ENCODE results near the gene BNC2.

BNC2 gene

DNA sequence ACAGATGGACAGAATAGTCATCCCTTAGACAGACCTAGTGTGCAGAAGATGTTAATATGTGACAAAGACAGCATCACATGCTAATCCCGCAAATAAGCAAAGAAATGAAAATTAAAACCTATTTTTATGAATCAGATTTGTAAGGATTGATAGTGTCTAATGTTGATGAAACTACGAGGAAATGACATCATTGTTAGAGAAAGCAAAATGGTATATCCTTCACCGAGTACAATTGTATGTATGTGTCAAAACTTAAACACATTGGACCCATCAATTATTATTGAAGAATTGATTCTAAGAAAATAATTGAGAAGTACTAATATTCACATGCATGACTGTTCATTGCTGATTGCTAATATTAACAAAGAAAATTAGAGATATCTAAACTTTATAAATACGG is 493.2 kb downstream of the BNC2 start:
- FAIRE-seq (no peak), DNase-seq (ENCODE audit: low spot score) (no peak)

DNA sequence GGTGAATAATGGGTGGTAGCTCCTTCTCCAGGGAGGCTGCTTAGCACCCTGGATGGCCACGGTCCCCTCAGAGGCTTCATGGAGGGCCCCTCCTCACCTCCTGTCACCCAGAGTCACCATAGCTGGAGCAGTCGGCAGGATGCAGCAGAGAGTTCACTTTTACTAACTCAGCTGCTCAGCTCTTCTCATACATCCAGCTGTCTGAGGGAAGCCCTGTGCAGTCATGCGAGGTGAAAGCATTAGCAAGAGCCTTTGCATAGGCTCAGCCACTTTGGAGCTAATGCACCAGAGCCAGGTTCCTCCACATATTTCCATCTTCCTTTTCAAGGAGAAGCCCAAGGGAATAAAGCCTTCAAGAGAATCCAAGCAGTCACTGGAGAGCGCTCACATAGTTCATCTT is 499.2 kb downstream of the BNC2 start:
- DNase-seq (ENCODE audit: low spot score) (no peak), FAIRE-seq (no peak)

DNA sequence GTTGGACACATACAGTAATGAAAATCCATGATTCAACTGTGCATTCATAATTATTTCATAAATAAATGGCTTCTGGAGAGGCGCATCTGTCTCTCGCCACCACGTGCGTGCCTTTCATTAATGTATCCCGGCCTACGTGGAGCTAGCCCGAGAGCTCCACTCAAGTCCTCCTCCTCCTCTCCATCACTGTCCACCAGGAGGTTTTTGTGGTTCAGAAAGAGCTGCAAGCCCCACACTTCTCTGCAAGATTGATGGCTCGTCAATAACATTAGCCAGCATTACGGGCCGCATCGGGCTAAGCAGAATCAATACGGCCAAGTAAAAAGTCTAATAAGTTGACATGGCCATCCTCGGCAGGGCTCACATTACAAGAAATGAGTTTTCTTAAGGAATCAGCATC is 499.8 kb downstream of the BNC2 start:
- no peak for FAIRE-seq
- DNase-seq (ENCODE audit: low spot score) = no peak

- DNase-seq (ENCODE audit: low spot score) (no peak), FAIRE-seq (no peak)
Observed at GRCh38 chr9:16369427-16369826, 501.0 kb downstream of the BNC2 start.

DNA sequence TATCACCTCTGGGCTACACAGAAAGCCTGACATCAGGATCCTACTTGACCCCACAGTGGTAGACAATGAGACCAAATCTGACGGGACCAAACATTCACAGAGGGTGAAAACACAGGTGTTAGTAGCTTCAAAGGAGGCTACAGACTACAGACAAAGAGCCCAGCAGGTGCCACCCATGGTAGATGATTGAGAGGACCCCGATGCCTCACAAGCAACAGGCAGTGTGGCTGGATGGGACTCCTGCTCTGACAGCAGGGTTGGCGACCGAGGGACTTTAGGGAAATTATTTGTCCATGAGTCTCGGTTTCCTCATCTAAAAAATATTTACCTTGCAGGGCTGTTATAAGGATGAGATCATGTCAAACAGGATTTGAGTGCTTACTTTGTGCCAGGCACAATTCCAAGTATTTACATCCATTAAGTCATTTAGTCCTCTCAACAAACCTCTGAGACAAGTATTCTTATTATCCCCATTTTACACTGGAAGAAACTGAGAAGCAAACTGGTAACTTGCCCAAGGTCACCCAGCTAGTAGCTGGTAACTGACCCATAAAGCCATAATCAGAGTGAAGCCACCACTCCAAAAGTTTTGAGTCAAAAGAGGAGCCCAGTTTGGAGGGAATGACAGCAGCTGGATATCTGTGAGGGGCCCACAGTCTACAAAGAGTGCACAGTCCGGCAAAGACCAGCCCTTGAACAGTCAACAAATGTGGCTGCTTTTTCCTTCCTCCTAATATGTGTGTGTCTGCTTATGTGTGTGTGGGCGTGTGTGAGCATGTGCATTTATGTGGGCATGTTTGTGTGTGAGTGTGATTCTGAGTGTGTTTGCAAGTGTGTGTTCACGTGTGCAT is 502.0 kb downstream of the BNC2 start:
- peak; percentile 40 for DNase-seq (ENCODE audit: low spot score)
- peak; percentile 17 for FAIRE-seq

DNA sequence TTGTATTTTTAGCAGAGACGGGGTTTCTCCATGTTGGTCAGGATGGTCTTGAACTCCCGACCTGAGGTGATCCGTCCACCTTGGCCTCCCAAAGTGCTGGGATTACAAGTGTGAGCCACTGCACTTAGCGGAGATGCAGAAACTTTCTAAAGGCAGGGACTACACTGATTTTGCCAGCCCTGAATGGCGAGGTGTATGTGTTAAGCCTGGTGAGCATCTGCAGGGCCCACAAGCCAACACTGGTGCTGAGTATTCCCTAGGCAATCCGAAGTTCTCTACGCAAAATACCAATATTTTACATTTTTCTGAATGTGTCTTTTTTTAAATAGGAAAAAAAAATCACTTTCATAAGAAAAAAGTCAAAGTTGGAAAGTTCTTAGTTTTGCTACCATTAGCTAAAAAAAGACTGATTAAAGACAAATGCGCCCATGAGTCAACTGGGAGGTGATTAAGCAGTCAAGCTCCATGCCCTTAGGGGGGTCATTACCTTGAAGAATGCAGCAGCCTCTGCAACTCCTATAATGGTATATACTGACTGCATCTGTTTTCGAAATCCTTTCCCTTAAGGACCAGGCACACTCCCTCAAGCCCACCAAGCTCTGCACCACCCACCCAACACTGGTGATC is 502.8 kb downstream of the BNC2 start:
- FAIRE-seq (no peak), DNase-seq (ENCODE audit: low spot score) (peak; percentile 21)

- no peak for FAIRE-seq
- DNase-seq (ENCODE audit: low spot score) = no peak
Observed at GRCh38 chr9:16364347-16364746, 506.1 kb downstream of the BNC2 start.

GRCh38 chr9:16363916-16364315 is 506.6 kb downstream of the BNC2 start:
- DNase-seq (ENCODE audit: low spot score) = no peak
- FAIRE-seq = no peak

DNA sequence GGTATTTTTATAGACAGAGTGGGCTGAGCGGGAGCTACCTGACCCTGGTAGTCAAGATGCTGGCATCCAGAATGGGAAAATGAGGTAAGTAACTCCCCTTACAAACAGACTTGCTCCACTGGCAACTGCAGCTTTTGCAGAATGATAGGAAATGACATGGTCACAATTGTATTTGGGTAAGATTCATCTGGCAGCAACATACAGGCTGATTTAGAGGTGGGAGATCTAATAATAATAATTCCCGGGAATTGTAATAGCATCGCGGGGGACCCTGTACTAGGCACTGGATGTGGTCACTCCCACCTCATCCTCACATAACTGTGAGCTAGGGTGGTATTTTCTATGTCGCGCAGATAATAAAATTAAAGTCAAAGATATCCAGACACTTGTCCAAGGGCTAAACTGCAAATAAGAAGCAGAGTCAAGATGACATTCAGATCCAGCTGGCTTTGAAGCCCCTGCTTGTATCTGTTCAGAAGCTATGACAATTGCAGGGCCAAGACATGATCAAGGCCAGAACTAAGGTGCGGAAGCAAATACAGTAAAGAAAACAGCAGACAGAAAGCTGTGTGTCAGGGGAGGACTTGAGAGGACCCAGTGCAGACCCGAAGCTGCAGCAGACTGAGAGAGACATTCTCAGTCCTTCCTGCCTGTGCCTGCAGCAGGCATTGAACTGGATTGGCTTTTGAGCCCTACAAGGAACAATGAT is 507.2 kb downstream of the BNC2 start:
- FAIRE-seq = no peak
- no peak for DNase-seq (ENCODE audit: low spot score)

DNA sequence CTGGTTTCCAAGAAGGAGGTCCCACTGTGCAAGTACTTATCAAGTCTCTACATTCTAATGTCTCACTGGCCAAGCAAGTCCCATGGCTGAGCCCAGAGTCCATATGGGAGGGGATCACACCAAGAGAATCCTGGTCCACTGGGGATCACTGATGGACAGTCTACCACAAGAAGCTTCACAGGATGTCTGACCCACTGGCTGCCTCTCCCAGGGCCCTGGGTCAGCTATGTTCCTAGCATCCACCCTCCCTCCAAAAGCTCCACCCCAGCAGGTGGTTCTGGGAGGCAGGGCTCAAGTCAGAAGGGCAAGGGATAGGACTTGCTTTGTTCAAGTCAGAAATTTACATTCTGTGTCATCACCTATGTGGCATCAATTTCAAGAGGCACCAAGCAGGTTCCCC is 508.5 kb downstream of the BNC2 start:
- no peak for FAIRE-seq
- DNase-seq (ENCODE audit: low spot score) = no peak

DNA sequence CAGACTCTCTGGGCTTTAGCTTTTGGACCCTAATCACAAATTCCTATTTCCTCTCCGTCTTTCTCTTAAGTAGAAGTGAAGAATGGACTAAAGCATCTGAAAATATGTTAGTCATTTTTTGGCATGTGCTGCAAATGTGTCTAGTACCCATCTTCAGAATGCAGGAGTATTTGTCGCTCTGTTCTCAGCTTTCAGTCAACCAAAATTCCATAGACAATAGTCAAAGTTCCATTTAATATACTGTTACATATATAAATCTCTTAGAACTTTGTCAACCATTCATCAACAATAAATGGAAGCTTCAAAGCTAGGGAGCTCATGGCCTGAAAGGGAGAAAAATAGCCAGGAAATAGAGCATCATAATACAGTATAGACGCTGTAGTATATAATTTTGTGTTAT is 509.4 kb downstream of the BNC2 start:
- DNase-seq (ENCODE audit: low spot score) (no peak), FAIRE-seq (no peak)

DNA sequence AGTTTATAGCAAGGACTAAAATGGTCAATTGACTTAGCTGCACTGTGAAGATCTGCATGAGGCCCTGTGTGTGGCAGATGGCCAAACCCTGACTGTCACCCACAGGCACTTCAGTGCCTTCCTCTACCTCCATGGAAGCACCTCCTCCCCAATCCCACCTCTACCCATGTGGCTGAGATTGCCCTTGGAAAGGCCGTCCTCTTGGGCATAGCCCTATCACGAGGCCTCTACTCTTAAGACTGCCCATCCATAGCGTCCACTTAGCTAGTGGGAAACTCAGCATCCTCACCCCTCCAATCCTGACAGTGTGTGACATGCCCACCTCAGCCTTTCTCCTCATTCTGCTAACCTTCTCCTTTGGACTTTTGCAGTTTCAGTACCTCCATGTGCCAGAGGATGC is 510.2 kb downstream of the BNC2 start:
- FAIRE-seq = no peak

More for the DNA sequence above, 510.2 kb downstream of the BNC2 start:
- DNase-seq (ENCODE audit: low spot score) = no peak
